GM12878 (cell line): ENCODE measurements around the gene PTCD1. TPM values are rescaled to one million over a fixed set of nuclear protein-coding genes. Genes with fewer than 3 reads are reported as not detected.

Experiments used
- BCL3 ChIP-seq: IDR thresholded peaks from 2 replicates; pipeline ENCODE4 v1.6.1; 2011; ENCODE audit warnings: borderline replicate concordance, low read depth, mild to moderate bottlenecking, moderate library complexity, low read length; ENCODE audit not compliant: insufficient read depth, poor library complexity, severe bottlenecking
- CREB1 ChIP-seq: IDR thresholded peaks from 2 replicates; pipeline ENCODE4 v1.6.1; 2012; ENCODE audit warnings: low read depth, mild to moderate bottlenecking, inconsistent platforms
- EGR1 ChIP-seq, 2 experiments: IDR thresholded peaks; 1 replicate in 1 of 2; 2 replicates in 1 of 2; pipeline ENCODE4 v1.6.1; 2011 to 2012; ENCODE audit warnings: low read depth in 2 of 2, low read length in 2 of 2, borderline replicate concordance in 1 of 2, mild to moderate bottlenecking in 1 of 2, moderate library complexity in 1 of 2
- POLR2AphosphoS2 ChIP-seq: IDR thresholded peaks from 2 replicates; pipeline ENCODE4 v1.6.1; 2011; ENCODE audit warnings: low read depth, mild to moderate bottlenecking, low read length, improper control_type of control experiment, moderate library complexity
- YBX1 ChIP-seq: fragments of 450-650 bp; IDR thresholded peaks from 2 replicates; pipeline ENCODE4 v1.6.1; 2016; ENCODE audit warnings: antibody characterized with exemption
- polyA plus RNA-seq, 11 experiments: library from polyadenylated mRNA; depleted of rRNA in 4 of 11; unstranded in 6 of 11; stranded (reverse) in 5 of 11; fragments of >200 nt; fragmentation: Nextera tagmentation in 4 of 11; fragmentation: Illumina TruSeq in 1 of 11; extraction: Ambion mirVana in 4 of 11; extraction: Trizol in 1 of 11; gene quantifications; 1 replicate in 1 of 11; 2 replicates in 10 of 11; pipeline versions ENCODE4 v1.2.1 to v1.2.3, GENCODE V29; 2011 to 2016; ENCODE audit warnings: inconsistent platforms in 2 of 11, missing spikeins in 2 of 11, low read depth in 1 of 11
- total RNA-seq, 4 experiments: library from RNA; depleted of rRNA in 3 of 4; stranded (reverse); fragments of >200 nt in 3 of 4; fragmentation: Illumina TruSeq in 1 of 4; extraction: Trizol in 1 of 4; gene quantifications; 2 replicates each; pipeline versions ENCODE4 v1.2.1 to v1.2.3, GENCODE V29; 2013 to 2021
- TF ChIP-seq, protein P1 (sequence below): fragments of 450-650 bp; IDR thresholded peaks from 2 replicates; pipeline ENCODE4 v1.6.1; 2017; ENCODE audit warnings: mild to moderate bottlenecking, moderate library complexity

Gene PTCD1
- total and polyA plus RNA-seq, 10 of the 15 experiments (the other 5 are each of a cell fraction or from before 2014, with no cell fraction given): 0.26 to 9.7 (median 5.0) TPM

- TF ChIP-seq, protein P1, sequence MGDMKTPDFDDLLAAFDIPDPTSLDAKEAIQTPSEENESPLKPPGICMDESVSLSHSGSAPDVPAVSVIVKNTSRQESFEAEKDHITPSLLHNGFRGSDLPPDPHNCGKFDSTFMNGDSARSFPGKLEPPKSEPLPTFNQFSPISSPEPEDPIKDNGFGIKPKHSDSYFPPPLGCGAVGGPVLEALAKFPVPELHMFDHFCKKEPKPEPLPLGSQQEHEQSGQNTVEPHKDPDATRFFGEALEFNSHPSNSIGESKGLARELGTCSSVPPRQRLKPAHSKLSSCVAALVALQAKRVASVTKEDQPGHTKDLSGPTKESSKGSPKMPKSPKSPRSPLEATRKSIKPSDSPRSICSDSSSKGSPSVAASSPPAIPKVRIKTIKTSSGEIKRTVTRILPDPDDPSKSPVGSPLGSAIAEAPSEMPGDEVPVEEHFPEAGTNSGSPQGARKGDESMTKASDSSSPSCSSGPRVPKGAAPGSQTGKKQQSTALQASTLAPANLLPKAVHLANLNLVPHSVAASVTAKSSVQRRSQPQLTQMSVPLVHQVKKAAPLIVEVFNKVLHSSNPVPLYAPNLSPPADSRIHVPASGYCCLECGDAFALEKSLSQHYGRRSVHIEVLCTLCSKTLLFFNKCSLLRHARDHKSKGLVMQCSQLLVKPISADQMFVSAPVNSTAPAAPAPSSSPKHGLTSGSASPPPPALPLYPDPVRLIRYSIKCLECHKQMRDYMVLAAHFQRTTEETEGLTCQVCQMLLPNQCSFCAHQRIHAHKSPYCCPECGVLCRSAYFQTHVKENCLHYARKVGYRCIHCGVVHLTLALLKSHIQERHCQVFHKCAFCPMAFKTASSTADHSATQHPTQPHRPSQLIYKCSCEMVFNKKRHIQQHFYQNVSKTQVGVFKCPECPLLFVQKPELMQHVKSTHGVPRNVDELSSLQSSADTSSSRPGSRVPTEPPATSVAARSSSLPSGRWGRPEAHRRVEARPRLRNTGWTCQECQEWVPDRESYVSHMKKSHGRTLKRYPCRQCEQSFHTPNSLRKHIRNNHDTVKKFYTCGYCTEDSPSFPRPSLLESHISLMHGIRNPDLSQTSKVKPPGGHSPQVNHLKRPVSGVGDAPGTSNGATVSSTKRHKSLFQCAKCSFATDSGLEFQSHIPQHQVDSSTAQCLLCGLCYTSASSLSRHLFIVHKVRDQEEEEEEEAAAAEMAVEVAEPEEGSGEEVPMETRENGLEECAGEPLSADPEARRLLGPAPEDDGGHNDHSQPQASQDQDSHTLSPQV: no peak
- no peak for TF ChIP-seq EGR1 (IDR thresholded peaks at IDR 0.05; ENCODE audit: borderline replicate concordance in 1 of 2, low read depth in 2 of 2, low read length in 2 of 2)
- peak; percentile 8 for TF ChIP-seq BCL3
- TF ChIP-seq CREB1: no peak
- TF ChIP-seq YBX1: no peak
- no peak for TF ChIP-seq POLR2AphosphoS2
Observed at GRCh38 chr7:99375070-99375807, 63.4 kb downstream of the PTCD1 start (continued).
